RCC 7860 (cell line): ENCODE data around the gene NAA30.
A peak's percentile ranks its signal among the peaks of the same experiment; 100 is the strongest.

Experiments
- DNase-seq: peaks from one replicate; pipeline ENCODE4 v3.0.0-alpha.2; 2015; ENCODE audit warnings: low spot score
- FAIRE-seq: peaks from 2 replicates; lab custom pipeline; 2012; peaks lifted over from hg19 to GRCh38; lab: Jason Lieb, UNC

NAA30 gene

DNA sequence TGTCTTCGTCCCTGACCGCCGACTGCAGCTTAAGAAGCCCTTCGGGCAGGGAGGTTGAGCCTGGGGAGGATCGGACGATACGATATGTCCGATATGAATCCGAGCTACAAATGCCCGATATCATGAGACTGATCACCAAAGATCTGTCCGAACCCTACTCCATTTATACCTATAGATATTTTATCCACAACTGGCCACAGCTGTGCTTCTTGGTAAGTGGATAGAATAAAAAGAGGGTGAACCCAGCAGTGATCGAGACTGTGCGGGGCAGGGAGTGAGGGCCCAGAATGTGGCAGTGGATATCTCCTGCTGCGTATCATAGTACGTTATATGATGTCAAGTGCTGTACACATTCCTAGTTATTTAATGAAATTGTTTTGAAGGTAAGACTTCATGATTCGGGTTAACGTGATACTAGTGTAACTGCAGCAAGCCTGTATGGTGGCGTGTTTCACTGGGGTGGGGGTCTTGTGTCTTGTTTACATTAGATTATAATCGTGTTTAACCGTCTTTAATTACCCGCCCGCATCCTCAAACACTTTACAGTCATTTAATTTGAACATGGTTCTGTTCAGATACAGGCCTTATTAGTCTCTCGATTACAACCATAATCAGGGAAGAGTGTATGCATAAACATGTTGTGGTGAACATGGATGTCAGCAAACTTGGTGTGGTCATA lies 1.3 kb downstream of the NAA30 start:
- no peak for FAIRE-seq
- no peak for DNase-seq

- no peak for FAIRE-seq
- DNase-seq: no peak
Measured at GRCh38 chr14:57392830-57393229, 2.4 kb downstream of the NAA30 start.

DNA sequence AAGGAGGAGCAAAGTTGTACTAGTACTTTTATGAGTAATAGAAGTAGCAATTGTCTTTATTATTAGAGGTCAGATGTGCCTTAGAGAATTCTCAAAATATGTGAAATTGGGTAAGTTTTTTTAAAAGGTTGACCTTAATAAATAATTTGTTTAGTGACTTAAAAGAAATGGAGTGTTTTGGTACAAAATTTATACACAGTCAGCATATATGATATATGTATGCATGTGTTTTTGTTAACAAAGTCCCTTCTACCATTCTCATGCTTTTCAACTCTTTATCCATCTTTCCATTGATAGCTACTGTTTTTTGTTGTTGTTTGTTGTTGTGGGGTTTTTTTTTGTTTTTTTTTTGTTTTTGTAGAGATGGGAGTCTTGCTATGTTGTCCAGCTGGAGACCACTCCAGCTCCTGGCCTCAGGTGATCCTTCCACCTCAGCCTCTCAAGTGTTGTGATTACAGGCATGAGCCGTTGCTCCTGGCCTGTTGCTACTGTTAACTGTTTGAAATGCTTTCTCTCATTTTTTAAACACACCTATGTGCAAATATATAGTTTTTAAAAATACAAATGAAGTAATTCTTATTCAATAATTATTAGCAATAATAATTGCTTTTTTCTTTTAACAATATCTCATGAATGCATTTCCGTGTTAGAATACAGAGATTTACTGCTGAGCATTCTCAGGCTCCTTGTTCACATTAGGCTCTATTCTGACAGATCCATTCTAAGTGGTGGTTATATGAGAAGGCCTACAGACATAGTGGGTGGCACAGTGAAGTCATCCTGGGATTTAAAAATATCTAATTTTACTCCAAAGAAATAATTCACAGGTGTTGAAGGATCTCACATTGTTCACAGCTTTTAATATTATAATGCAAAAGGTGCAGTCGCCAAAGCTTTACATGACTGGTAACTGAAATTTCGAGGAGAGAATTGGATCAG lies 10.4 kb downstream of the NAA30 start:
- no peak for FAIRE-seq
- no peak for DNase-seq

DNA sequence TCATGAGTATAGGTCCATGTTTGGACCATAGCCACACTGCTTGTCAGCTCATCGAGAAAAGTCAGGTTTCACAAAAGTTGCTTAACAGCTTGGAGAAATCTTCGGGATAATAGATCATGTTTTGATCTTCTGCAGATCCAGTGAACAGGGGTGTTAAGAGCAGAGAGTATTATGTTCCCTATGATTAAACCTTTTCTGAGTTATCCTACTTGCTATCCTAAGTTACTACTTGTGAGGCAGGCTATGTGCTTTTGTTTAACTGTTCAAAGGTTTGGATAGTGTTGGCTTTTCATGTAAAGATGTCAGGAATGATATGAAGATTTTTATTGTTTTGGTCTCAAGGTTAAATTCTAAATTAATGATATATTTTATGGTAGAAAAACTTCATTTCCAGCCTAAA lies 11.1 kb downstream of the NAA30 start:
- FAIRE-seq (no peak), DNase-seq (no peak)

- DNase-seq (no peak), FAIRE-seq (no peak)
Measured at GRCh38 chr14:57402173-57402852, 11.9 kb downstream of the NAA30 start.

DNA sequence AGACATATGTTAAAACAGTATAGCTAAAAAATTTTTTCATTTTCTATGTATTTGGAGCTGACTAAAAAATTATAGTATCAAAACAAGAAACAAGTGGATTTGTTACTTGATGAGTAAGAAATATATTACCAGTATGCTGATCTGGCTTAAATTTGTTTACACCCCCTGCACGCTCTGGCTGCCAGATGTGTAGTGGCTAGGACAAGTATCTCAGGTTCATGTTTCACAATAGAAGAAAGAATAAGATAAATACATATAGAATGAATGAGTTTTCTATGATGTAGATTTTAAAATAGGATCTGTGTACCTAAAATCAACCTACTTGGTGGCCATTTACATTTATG lies 13.1 kb downstream of the NAA30 start:
- FAIRE-seq (no peak), DNase-seq (no peak)

DNA sequence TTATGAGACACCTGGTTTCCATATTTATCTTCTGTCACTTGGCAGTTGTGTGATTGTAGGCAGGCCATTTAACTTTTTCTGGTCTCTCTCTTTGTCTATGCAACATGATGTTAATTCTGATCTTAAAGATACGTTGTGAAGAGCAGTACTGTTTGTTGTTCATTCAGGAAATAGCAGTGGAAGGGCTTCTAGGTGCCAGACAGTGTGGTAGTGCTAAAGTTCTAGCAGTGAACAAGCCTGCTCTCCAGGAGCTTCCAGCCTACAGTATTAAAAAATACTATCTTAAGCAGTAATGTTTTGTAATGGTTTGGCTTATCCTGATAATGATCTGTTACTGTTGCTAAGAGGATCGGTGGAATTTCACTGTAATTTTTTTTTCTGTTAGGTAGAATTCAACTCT lies 15.2 kb downstream of the NAA30 start:
- DNase-seq (no peak), FAIRE-seq (no peak)

GRCh38 chr14:57408037-57408436 lies 17.7 kb downstream of the NAA30 start:
- FAIRE-seq: no peak
- no peak for DNase-seq

- FAIRE-seq (no peak), DNase-seq (no peak)
Measured at GRCh38 chr14:57408634-57409033, 18.2 kb downstream of the NAA30 start.

DNA sequence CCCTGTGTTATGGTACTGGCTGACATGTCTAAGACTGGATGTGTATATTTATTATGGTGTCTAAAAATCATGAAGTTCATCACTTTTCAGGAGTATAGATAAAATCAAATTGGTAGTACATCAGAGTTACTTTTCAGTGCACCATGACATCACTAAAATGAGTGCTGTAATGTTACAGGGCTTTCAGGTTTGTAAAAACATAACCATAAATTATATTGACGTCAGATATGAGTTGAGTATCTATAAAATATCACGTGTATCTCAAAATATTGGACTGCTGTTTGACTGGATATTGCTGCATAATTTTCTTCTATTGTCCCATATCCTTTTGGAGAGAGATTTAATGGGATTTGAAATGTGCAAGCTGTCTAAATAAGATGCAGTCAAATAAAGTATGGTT lies 22.0 kb downstream of the NAA30 start:
- DNase-seq (no peak), FAIRE-seq (no peak)

GRCh38 chr14:57413849-57414248 lies 23.5 kb downstream of the NAA30 start:
- FAIRE-seq: no peak
- no peak for DNase-seq

DNA sequence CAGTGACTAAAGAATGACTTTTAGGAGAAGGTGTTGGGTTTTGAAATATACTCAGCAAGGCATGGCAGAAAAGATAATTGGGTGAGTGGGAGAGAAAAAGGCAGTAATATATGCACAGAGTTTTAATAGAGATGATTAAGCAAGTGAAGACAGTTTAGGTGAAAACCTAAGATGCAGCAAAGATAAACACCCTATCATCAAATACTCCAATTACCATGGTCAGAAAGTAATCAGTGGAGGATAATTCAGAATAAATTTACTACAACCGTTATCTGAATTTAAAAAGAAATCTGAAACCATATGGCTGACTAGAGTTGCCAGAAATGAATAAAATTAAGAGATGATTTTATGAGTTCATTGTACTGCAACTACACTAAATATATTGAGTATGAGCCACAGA lies 26.8 kb downstream of the NAA30 start:
- DNase-seq: no peak
- no peak for FAIRE-seq

- FAIRE-seq (no peak), DNase-seq (no peak)
Measured at GRCh38 chr14:57418999-57419398, 28.6 kb downstream of the NAA30 start.

DNA sequence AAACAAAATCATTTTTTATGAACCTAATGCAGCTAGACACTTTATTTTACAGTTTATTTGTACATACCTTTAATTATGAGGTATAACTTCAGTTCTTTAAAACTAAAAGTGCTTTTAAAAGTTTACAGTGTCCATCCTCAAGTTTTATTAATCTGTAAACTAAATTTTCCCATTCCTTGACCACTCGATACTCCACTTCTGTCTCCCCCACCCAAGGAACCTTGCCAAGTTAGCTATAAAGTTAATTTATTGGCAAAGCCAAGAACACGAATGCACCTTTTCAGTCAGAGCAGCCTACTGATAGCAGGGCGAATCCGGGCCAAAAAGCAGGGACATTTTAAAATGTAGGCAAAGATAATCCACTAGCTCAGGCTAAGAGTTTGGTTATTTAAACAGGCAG lies 29.6 kb downstream of the NAA30 start:
- no peak for FAIRE-seq
- DNase-seq: no peak

DNA sequence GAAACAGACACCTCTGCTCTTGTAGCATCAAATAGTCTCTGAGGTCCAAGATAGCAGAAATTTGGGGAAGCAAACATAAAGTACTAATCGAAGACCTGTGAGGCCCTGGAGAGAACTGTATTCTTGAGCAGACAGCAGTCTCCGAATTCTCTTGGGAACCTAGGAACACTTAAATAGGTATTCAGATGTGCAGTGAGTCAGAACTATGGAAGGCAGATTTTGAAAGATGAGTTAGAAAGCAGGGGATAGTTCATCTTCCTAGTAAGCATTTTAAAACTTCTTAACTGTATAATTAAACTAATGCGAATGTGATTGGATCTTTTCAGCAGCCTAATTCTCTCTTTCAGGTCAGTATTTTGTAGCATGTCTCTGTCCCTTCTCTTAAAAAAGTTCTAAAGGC lies 30.6 kb downstream of the NAA30 start:
- FAIRE-seq: no peak
- no peak for DNase-seq

DNA sequence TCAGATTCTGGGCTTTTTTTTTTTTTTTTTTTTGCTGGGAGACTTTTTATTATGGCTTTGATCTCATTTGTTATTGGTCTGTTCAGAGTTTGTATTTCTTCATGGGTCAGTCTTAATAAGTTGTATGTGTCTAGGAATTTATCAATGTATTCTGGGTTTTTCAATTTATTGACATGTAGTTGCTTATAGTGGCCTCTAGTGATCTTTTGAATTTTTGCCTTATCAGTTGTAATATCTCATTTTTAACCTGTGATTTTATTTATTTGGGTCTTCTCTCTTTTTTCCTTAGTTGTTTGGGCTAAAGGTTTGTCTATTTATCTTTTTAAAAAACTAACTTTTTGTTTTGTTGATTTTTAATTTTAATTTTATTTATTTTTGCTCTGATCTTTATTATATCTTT lies 45.5 kb downstream of the NAA30 start:
- FAIRE-seq (no peak), DNase-seq (no peak)

DNA sequence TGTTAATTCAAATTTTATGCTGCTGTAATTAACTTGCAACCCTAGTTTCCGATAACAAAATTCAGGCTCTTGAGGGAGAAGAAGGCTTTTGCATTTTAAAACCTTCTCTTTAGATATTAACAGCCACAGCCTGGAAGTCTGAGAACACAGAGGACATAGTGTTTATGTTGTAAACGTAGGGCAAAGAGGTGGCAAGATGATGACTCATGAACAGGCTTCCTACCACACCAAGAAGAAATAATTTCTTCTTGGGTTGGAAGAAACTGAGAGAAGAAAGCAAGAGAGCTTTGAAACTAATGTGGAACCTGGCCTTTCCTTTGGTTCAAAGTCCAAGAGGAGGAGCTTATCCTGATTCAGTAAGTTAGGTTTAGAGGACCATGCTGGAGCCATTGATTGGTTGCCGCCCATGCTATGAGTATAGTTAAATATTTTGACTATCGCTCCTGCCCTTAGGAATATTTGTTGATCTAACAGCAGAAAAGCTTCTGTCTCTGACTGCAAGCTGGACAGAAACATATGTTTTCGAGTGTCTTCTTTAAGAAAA lies 71.5 kb downstream of the NAA30 start:
- peak; percentile 11 for DNase-seq
- no peak for FAIRE-seq

DNA sequence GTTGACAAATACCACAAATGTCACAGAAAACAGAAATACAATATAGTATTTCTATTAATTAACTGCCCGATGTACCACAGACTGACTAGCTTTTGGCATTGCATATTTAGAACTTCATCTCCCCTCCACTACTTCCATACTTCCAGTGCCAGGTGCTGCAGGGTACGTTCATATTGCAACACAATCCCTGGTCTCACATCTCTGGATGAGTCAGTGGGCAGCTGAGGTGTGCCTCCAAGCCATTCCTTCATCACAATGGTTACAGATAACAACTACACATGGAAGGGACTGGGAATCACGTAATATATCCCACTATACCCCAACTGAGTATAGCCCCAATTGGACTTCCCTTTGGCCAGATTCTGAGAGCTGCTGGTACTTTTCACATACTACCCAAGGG lies 72.2 kb downstream of the NAA30 start:
- DNase-seq (peak; percentile 4), FAIRE-seq (no peak)

GRCh38 chr14:57464008-57464730 lies 73.8 kb downstream of the NAA30 start:
- FAIRE-seq (peak; percentile 91), DNase-seq (peak; percentile 88)
